CD14-positive monocyte (primary cell): ENCODE results near the gene BCL2L12. TPM values are rescaled to one million over a fixed set of nuclear protein-coding genes. Genes with fewer than 3 reads are reported as not detected.

Experiments
- DNase-seq, 3 donors: peaks; one replicate each; pipeline ENCODE4 v3.0.0-alpha.2; 2011 to 2022
- H2AFZ ChIP-seq: 2 replicates; pipeline ENCODE4 v1.6.0; 2012; ENCODE audit warnings: mild to moderate bottlenecking, low read depth, low read length, inconsistent platforms; ENCODE audit not compliant: insufficient read depth, poor library complexity, severe bottlenecking
- H3K27ac ChIP-seq, 2 donors: 1 replicate in 1 of 2; 2 replicates in 1 of 2; pipeline ENCODE4 v1.5.1; 2012 to 2013; ENCODE audit warnings: low read length in 2 of 2, control low read depth in 1 of 2, inconsistent platforms in 1 of 2, low read depth in 1 of 2, mild to moderate bottlenecking in 1 of 2
- H3K27me3 ChIP-seq, 2 donors: one replicate each; pipeline versions ENCODE4 v1.6.0 to v1.6.1; 2011 to 2013; ENCODE audit warnings: low read length in 2 of 2; ENCODE audit not compliant: control insufficient read depth in 2 of 2, insufficient read depth in 2 of 2
- H3K36me3 ChIP-seq, 2 donors: replicated peaks in 1 of 2; 1 replicate in 1 of 2; 2 replicates in 1 of 2; pipeline versions ENCODE4 v1.5.1 to v1.6.1; 2012 to 2013; ENCODE audit warnings: low read length in 2 of 2, control low read depth in 1 of 2, inconsistent platforms in 1 of 2, mild to moderate bottlenecking in 1 of 2; ENCODE audit not compliant: insufficient read depth in 2 of 2, control insufficient read depth in 1 of 2
- H3K4me1 ChIP-seq, 2 donors: 1 replicate in 1 of 2; 2 replicates in 1 of 2; pipeline versions ENCODE4 v1.5.1 to v1.6.1; 2012 to 2013; ENCODE audit warnings: low read length in 2 of 2, control low read depth in 1 of 2, inconsistent platforms in 1 of 2, mild to moderate bottlenecking in 1 of 2, moderate library complexity in 1 of 2; ENCODE audit not compliant: insufficient read depth in 2 of 2, control insufficient read depth in 1 of 2
- H3K4me2 ChIP-seq: replicated peaks from 2 replicates; pipeline ENCODE3; 2012; ENCODE audit warnings: low read length, moderate library complexity, mild to moderate bottlenecking; ENCODE audit not compliant: poor library complexity, severe bottlenecking; ENCODE audit errors: extremely low read depth
- H3K4me3 ChIP-seq, 3 experiments: fragments of 200-600 bp in 1 of 3; sonication (generic) in 1 of 3; replicated peaks in 1 of 3; 1 replicate in 2 of 3; 2 replicates in 1 of 3; pipeline ENCODE4 v1.5.1; 2011 to 2013; ENCODE audit warnings: low read length in 3 of 3, mild to moderate bottlenecking in 3 of 3, control low read depth in 2 of 3, low read depth in 2 of 3, inconsistent platforms in 1 of 3, moderate library complexity in 1 of 3
- H3K79me2 ChIP-seq: 2 replicates; pipeline ENCODE4 v1.6.0; 2012; ENCODE audit warnings: mild to moderate bottlenecking, control low read depth, inconsistent platforms, low read length, moderate library complexity; ENCODE audit not compliant: insufficient read depth
- H3K9ac ChIP-seq: 2 replicates; pipeline ENCODE4 v1.6.0; 2017; ENCODE audit warnings: low read length, mild to moderate bottlenecking; ENCODE audit not compliant: insufficient read depth, poor library complexity, severe bottlenecking
- H3K9me3 ChIP-seq, 2 donors: replicated peaks in 1 of 2; 1 replicate in 1 of 2; 2 replicates in 1 of 2; pipeline versions ENCODE4 v1.5.1 to v1.6.1; 2012 to 2013; ENCODE audit warnings: low read length in 2 of 2, control low read depth in 1 of 2; ENCODE audit not compliant: control insufficient read depth in 1 of 2, insufficient read depth in 1 of 2
- H4K20me1 ChIP-seq: 2 replicates; pipeline ENCODE4 v1.6.0; 2012; ENCODE audit warnings: mild to moderate bottlenecking, low read length, control low read depth, moderate library complexity; ENCODE audit not compliant: insufficient read depth
- H3K27ac Mint-ChIP-seq, 7 donors: one replicate each; pipeline ENCODE4 v1.8.0; 2020; ENCODE audit warnings: mild to moderate bottlenecking in 7 of 7, mixed read lengths in 7 of 7, moderate library complexity in 6 of 7, inconsistent platforms in 2 of 7
- H3K27me3 Mint-ChIP-seq, 3 donors: one replicate each; pipeline ENCODE4 v1.8.0; 2021 to 2022; ENCODE audit warnings: low read depth in 3 of 3, mild to moderate bottlenecking in 3 of 3, mixed read lengths in 3 of 3, moderate library complexity in 3 of 3, inconsistent platforms in 1 of 3
- H3K36me3 Mint-ChIP-seq, 2 donors: one replicate each; pipeline ENCODE4 v1.8.0; 2020; ENCODE audit warnings: mixed read lengths in 2 of 2, inconsistent platforms in 1 of 2, mild to moderate bottlenecking in 1 of 2
- H3K4me1 Mint-ChIP-seq: one replicate; pipeline ENCODE4 v1.8.0; 2020; ENCODE audit warnings: mild to moderate bottlenecking, mixed read lengths
- H3K4me3 Mint-ChIP-seq, 2 donors: one replicate each; pipeline ENCODE4 v1.8.0; 2020; ENCODE audit warnings: mild to moderate bottlenecking in 2 of 2, mixed read lengths in 2 of 2, moderate library complexity in 1 of 2
- H3K9me3 Mint-ChIP-seq, 7 donors: one replicate each; pipeline ENCODE4 v1.8.0; 2020 to 2022; ENCODE audit warnings: mixed read lengths in 7 of 7, mild to moderate bottlenecking in 6 of 7, moderate library complexity in 6 of 7, inconsistent platforms in 2 of 7
- WGBS: methylation state at CpG from one replicate; pipeline ENCODE4 v1.1.5; 2013; ENCODE audit warnings: missing lambda C conversion rate; ENCODE audit not compliant: insufficient coverage; 5-methylcytosine and 5-hydroxymethylcytosine counted together
- intact Hi-C, 2 donors: fragments of 100-400 bp; cut with micrococcal nuclease; formaldehyde crosslinking; loops; one replicate each; pipeline versions ENCODE4 v1.15.0 to v1.15.1; 2023
- polyA plus RNA-seq, 3 donors: library from polyadenylated mRNA; depleted of rRNA in 1 of 3; unstranded in 2 of 3; stranded (reverse) in 1 of 3; fragments of 300-500 nt in 2 of 3; fragments of >200 nt in 1 of 3; fragmentation: Illumina TruSeq in 2 of 3; gene quantifications; 1 replicate in 2 of 3; 2 replicates in 1 of 3; pipeline ENCODE4 v1.2.3, GENCODE V29; 2012 to 2021
- TF ChIP-seq, protein P1 (sequence below): fragments of 200-600 bp; IDR thresholded peaks from one replicate; pipeline ENCODE4 v1.8.0; 2022; ENCODE audit warnings: antibody characterized with exemption, mild to moderate bottlenecking

The BCL2L12 gene
- polyA plus RNA-seq, 3 donors = 5.7 to 10.3 (median 8.6) TPM

DNA sequence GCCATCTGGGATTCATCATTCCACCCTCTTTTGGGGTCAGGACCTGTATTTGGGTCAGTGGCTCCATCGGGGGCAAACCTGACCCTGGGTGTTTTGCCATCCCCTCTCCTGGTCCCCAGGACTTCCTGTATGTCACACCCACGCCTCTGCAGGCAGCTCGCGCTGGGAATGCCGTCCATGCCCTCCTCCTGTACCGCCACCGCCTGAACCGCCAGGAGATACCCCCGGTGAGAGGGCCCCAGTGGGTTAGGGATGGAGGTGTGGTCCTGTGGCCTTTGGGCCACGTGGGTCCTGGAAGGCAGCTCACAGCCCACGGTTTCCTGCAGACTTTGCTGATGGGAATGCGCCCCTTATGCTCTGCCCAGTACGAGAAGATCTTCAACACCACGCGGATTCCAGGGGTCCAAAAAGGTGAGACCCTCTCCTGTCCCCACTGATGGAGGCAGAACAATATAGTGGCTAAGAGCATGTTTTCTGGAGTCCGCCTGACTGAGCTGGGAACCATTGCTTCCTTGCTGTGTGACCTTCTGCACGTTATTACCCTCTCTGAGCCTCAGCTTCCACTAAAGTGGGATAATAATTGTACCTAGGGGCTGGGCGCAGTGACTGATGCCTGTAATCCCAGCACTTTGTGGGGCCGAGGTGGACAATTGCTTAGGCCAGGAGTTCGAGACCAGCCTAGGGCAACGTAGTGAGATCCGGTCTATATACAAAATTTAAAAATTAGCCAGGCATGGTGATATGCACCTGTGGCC lies 39.3 kb downstream of the BCL2L12 start:
- H3K27me3 Mint-ChIP-seq = peaks cover 7 to 19% (median 11%) of the 10 kb centered on the region in 3 donors
- H3K36me3 Mint-ChIP-seq = no peaks in the 10 kb centered on the region
- no peak overlapping the region for H3K4me3 ChIP-seq
- 91% methylated on average over 19 of the region's 22 CpGs for WGBS
- no peak overlapping the region for H3K27ac Mint-ChIP-seq
- H3K27ac ChIP-seq = no peak overlapping the region
- no peaks in the 10 kb centered on the region for H3K9me3 ChIP-seq
- H3K4me3 Mint-ChIP-seq = no peak overlapping the region
- H3K4me1 ChIP-seq = no peaks in the 10 kb centered on the region
- no peaks in the 10 kb centered on the region for H3K79me2 ChIP-seq
- intact Hi-C loops = no loop called here
- no peak for DNase-seq
- no peak overlapping the region for H3K4me2 ChIP-seq
- H3K27me3 ChIP-seq = peaks cover 0 to 4% of the 10 kb centered on the region in 2 donors
- no peaks in the 10 kb centered on the region for H3K36me3 ChIP-seq
- TF ChIP-seq, protein P1, sequence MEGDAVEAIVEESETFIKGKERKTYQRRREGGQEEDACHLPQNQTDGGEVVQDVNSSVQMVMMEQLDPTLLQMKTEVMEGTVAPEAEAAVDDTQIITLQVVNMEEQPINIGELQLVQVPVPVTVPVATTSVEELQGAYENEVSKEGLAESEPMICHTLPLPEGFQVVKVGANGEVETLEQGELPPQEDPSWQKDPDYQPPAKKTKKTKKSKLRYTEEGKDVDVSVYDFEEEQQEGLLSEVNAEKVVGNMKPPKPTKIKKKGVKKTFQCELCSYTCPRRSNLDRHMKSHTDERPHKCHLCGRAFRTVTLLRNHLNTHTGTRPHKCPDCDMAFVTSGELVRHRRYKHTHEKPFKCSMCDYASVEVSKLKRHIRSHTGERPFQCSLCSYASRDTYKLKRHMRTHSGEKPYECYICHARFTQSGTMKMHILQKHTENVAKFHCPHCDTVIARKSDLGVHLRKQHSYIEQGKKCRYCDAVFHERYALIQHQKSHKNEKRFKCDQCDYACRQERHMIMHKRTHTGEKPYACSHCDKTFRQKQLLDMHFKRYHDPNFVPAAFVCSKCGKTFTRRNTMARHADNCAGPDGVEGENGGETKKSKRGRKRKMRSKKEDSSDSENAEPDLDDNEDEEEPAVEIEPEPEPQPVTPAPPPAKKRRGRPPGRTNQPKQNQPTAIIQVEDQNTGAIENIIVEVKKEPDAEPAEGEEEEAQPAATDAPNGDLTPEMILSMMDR = no peak
- H3K4me1 Mint-ChIP-seq = peaks cover 2% of the 10 kb centered on the region
- H4K20me1 ChIP-seq = no peaks in the 10 kb centered on the region
- H3K9ac ChIP-seq = no peak overlapping the region
- peaks cover 0 to 2% (median 0%) of the 10 kb centered on the region in 7 donors for H3K9me3 Mint-ChIP-seq
- no peak overlapping the region for H2AFZ ChIP-seq

DNA sequence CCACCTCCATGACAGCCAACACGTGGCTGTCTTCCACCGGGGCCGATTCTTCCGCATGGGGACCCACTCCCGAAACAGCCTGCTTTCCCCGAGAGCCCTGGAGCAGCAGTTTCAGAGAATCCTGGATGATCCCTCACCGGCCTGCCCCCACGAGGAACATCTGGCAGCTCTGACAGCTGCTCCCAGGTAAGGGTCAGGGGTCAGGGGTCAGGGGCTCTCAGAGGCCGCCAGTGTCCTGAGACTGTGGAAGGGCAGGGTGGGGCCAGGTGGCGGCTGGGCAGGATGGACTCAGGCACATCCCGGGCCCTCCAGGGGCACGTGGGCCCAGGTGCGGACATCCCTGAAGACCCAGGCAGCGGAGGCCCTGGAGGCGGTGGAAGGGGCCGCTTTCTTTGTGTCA lies 40.2 kb downstream of the BCL2L12 start:
- Mint-ChIP-seq H3K4me3 (no peak overlapping the region), H3K9me3 (peaks cover 0 to 2% (median 0%) of the 10 kb centered on the region in 7 donors)
- whole genome bisulfite sequencing = 96% methylated on average over 14 of the region's 16 CpGs

More for the DNA sequence above, 40.2 kb downstream of the BCL2L12 start:
- TF ChIP-seq, protein P1 = no peak
- intact Hi-C loops = no loop called here
- no peaks in the 10 kb centered on the region for H3K9me3 ChIP-seq
- no peaks in the 10 kb centered on the region for H3K4me1 ChIP-seq
- H3K4me3 ChIP-seq = no peak overlapping the region
- no peak overlapping the region for H2AFZ ChIP-seq
- H4K20me1 ChIP-seq = no peaks in the 10 kb centered on the region
- H3K27ac Mint-ChIP-seq = peak overlapping the region in 1 of 7 donors; percentile 42
- peaks cover 2% of the 10 kb centered on the region for H3K4me1 Mint-ChIP-seq
- no peaks in the 10 kb centered on the region for H3K27me3 ChIP-seq
- H3K79me2 ChIP-seq = no peaks in the 10 kb centered on the region
- H3K36me3 ChIP-seq = no peaks in the 10 kb centered on the region
- no peaks in the 10 kb centered on the region for H3K36me3 Mint-ChIP-seq
- H3K27ac ChIP-seq = no peak overlapping the region
- no peak overlapping the region for H3K4me2 ChIP-seq
- no peak overlapping the region for H3K9ac ChIP-seq
- peaks cover 6 to 18% (median 12%) of the 10 kb centered on the region in 3 donors for H3K27me3 Mint-ChIP-seq
- DNase-seq = no peak
